ENCODE results near the gene TMEM202. TPM values are rescaled to one million over a fixed set of nuclear protein-coding genes. Genes with fewer than 3 reads are reported as not detected.

TMEM202 gene
- total and polyA plus RNA-seq, 10 of the 15 experiments (the other 5 are each of a cell fraction or from before 2014, with no cell fraction given), result not detected

DNA sequence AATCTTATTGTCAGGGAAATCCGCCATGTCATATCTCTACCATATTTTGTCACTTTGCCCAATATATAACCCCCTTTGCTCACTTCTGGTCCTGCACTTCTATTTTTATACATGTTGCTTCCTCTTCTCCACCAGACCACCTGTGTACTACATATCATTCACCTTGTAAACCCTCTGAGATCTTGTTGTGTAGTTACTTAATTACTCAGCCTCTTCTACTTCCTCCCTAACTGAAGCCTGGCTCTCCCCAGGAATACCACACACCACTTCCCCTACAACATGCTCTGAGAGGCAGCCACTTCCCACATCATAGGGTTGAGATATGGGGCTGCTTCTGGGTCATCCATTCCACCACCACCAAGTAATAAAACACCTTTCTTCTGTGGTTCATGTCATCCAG is 32.3 kb upstream of the TMEM202 start (continued):
- peak in 1 of 2 experiments; percentile 40; a peak in 1 of 3 replicates for TF ChIP-seq EGR1 (IDR thresholded peaks at IDR 0.05; ENCODE audit: borderline replicate concordance in 1 of 2, low read depth in 2 of 2, low read length in 2 of 2)
- TF ChIP-seq SUZ12 (IDR thresholded peaks at IDR 0.05; ENCODE audit: unreplicated experiment), result no peak
- TF ChIP-seq NBN (IDR thresholded peaks at IDR 0.05), result peak; percentile 46; the same call in 1 of the 2 replicates
- no peak for TF ChIP-seq PAX8 (IDR thresholded peaks at IDR 0.05)
- TF ChIP-seq RELA (IDR thresholded peaks at IDR 0.05; ENCODE audit: borderline replicate concordance, partially characterized antibody), result no peak
- TF ChIP-seq RFX5 (IDR thresholded peaks at IDR 0.05; ENCODE audit: low read depth, low read length), result no peak
- TF ChIP-seq PAX5 (IDR thresholded peaks at IDR 0.05; ENCODE audit: borderline replicate concordance, low read depth, low read length), result no peak; the same call in 1 of the 2 replicates
- TF ChIP-seq BMI1 (IDR thresholded peaks at IDR 0.05; ENCODE audit: borderline replicate concordance), result no peak
- no peak for TF ChIP-seq CHD4 (IDR thresholded peaks at IDR 0.05)
- no peak for TF ChIP-seq ZNF24 (IDR thresholded peaks at IDR 0.05)
- TF ChIP-seq BACH1 (IDR thresholded peaks at IDR 0.05; ENCODE audit: borderline replicate concordance), result no peak
- TF ChIP-seq GATAD2B (conservative IDR thresholded peaks at IDR 0.05; ENCODE audit: low read depth), result no peak
- TF ChIP-seq PKNOX1 (IDR thresholded peaks at IDR 0.05), result no peak
- no peak for TF ChIP-seq NFXL1 (IDR thresholded peaks at IDR 0.05; ENCODE audit: borderline replicate concordance)
- peak; percentile 75 for TF ChIP-seq IKZF1 (conservative IDR thresholded peaks at IDR 0.05)
- no peak for TF ChIP-seq YBX1 (IDR thresholded peaks at IDR 0.05)
- TF ChIP-seq ZZZ3 (IDR thresholded peaks at IDR 0.05; ENCODE audit: control insufficient read depth, insufficient read length, low read depth), result no peak
- TF ChIP-seq, protein P1, sequence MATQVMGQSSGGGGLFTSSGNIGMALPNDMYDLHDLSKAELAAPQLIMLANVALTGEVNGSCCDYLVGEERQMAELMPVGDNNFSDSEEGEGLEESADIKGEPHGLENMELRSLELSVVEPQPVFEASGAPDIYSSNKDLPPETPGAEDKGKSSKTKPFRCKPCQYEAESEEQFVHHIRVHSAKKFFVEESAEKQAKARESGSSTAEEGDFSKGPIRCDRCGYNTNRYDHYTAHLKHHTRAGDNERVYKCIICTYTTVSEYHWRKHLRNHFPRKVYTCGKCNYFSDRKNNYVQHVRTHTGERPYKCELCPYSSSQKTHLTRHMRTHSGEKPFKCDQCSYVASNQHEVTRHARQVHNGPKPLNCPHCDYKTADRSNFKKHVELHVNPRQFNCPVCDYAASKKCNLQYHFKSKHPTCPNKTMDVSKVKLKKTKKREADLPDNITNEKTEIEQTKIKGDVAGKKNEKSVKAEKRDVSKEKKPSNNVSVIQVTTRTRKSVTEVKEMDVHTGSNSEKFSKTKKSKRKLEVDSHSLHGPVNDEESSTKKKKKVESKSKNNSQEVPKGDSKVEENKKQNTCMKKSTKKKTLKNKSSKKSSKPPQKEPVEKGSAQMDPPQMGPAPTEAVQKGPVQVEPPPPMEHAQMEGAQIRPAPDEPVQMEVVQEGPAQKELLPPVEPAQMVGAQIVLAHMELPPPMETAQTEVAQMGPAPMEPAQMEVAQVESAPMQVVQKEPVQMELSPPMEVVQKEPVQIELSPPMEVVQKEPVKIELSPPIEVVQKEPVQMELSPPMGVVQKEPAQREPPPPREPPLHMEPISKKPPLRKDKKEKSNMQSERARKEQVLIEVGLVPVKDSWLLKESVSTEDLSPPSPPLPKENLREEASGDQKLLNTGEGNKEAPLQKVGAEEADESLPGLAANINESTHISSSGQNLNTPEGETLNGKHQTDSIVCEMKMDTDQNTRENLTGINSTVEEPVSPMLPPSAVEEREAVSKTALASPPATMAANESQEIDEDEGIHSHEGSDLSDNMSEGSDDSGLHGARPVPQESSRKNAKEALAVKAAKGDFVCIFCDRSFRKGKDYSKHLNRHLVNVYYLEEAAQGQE (IDR thresholded peaks at IDR 0.05; ENCODE audit: low read depth, low read length), result no peak
- TF ChIP-seq MAX (IDR thresholded peaks at IDR 0.05; ENCODE audit: low read depth, low read length), result no peak
- no peak for TF ChIP-seq SRF (IDR thresholded peaks at IDR 0.05; ENCODE audit: low read depth in 2 of 2, low read length in 2 of 2)
- no peak for TF ChIP-seq ESRRA (IDR thresholded peaks at IDR 0.05; ENCODE audit: low read length)
- TF ChIP-seq EP300 (IDR thresholded peaks at IDR 0.05; ENCODE audit: borderline replicate concordance in 1 of 2, control insufficient read depth in 1 of 2, low read depth in 2 of 2, low read length in 2 of 2), result no peak
- TF ChIP-seq MTA3 (IDR thresholded peaks at IDR 0.05; ENCODE audit: borderline replicate concordance, low read length), result 0 out of 2 replicates have a peak, but pooled peaks have one; percentile 61
- TF ChIP-seq CHD1 (IDR thresholded peaks at IDR 0.05; ENCODE audit: low read depth, low read length), result no peak
- TF ChIP-seq, protein P2, sequence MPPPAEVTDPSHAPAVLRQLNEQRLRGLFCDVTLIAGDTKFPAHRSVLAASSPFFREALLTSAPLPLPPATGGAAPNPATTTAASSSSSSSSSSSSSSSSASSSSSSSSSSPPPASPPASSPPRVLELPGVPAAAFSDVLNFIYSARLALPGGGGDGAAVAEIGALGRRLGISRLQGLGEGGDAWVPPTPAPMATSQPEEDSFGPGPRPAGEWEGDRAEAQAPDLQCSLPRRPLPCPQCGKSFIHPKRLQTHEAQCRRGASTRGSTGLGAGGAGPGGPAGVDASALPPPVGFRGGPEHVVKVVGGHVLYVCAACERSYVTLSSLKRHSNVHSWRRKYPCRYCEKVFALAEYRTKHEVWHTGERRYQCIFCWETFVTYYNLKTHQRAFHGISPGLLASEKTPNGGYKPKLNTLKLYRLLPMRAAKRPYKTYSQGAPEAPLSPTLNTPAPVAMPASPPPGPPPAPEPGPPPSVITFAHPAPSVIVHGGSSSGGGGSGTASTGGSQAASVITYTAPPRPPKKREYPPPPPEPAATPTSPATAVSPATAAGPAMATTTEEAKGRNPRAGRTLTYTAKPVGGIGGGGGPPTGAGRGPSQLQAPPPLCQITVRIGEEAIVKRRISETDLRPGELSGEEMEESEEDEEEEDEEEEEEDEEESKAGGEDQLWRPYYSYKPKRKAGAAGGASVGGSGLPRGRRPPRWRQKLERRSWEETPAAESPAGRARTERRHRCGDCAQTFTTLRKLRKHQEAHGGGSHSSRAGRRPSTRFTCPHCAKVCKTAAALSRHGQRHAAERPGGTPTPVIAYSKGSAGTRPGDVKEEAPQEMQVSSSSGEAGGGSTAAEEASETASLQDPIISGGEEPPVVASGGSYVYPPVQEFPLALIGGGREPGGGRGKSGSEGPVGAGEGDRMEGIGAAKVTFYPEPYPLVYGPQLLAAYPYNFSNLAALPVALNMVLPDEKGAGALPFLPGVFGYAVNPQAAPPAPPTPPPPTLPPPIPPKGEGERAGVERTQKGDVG (CRISPR knock-in tag; IDR thresholded peaks at IDR 0.05), result no peak

Measured in GM12878 (cell line).